Neural progenitor cell (in vitro differentiated cells): ENCODE measurements around the gene CTNNA3. TPM values are rescaled to one million over a fixed set of nuclear protein-coding genes. Genes with fewer than 3 reads are reported as not detected.

Experiments
- DNase-seq: peaks from one replicate; pipeline ENCODE4 v3.0.0-alpha.2; 2016; ENCODE audit warnings: low spot score
- H2AFZ ChIP-seq: fragments of 200-600 bp; sonication (generic); replicated peaks from 2 replicates; pipeline ENCODE4 v1.6.1; 2016; ENCODE audit warnings: antibody characterized with exemption
- H3F3A ChIP-seq: fragments of 200-600 bp; sonication (generic); 2 replicates; pipeline ENCODE4 v1.6.1; 2016; ENCODE audit warnings: antibody characterized with exemption, low read depth
- H3K27ac ChIP-seq: fragments of 200-600 bp; sonication (generic); 2 replicates; pipeline ENCODE4 v1.5.1; 2016; ENCODE audit warnings: mild to moderate bottlenecking
- H3K27me3 ChIP-seq: fragments of 200-600 bp; sonication (generic); 2 replicates; pipeline ENCODE4 v1.6.1; 2016; ENCODE audit warnings: mild to moderate bottlenecking, moderate library complexity
- H3K36me3 ChIP-seq: fragments of 200-600 bp; sonication (generic); 2 replicates; pipeline ENCODE4 v1.5.1; 2016
- H3K4me1 ChIP-seq: fragments of 200-600 bp; sonication (generic); 2 replicates; pipeline ENCODE4 v1.6.1; 2016; ENCODE audit warnings: mixed run types
- H3K4me2 ChIP-seq: fragments of 200-600 bp; sonication (generic); 2 replicates; pipeline ENCODE4 v1.6.1; 2016
- H3K4me3 ChIP-seq: fragments of 200-600 bp; sonication (generic); 2 replicates; pipeline ENCODE4 v1.5.1; 2016
- H3K79me2 ChIP-seq: fragments of 200-600 bp; sonication (generic); 2 replicates; pipeline ENCODE4 v1.6.1; 2016; ENCODE audit warnings: low read depth
- H3K9ac ChIP-seq: fragments of 200-600 bp; sonication (generic); 2 replicates; pipeline ENCODE4 v1.6.1; 2016
- H3K9me3 ChIP-seq: fragments of 200-600 bp; sonication (generic); 2 replicates; pipeline ENCODE4 v1.5.1; 2016; ENCODE audit warnings: low read depth
- H4K20me1 ChIP-seq: fragments of 200-600 bp; sonication (generic); 2 replicates; pipeline ENCODE4 v1.6.1; 2016; ENCODE audit warnings: low read depth
- H3K27ac Mint-ChIP-seq: 3 replicates; pipeline ENCODE4 v1.8.0; 2021; ENCODE audit warnings: mixed read lengths
- H3K27me3 Mint-ChIP-seq: 2 replicates; pipeline ENCODE4 v1.8.0; 2022; ENCODE audit warnings: low read depth, mild to moderate bottlenecking, inconsistent platforms, moderate library complexity, mixed read lengths; ENCODE audit not compliant: insufficient read depth
- H3K36me3 Mint-ChIP-seq: 3 replicates; pipeline ENCODE4 v1.8.0; 2021; ENCODE audit warnings: mixed read lengths
- H3K4me1 Mint-ChIP-seq: 3 replicates; pipeline ENCODE4 v1.8.0; 2021; ENCODE audit warnings: mixed read lengths
- H3K4me3 Mint-ChIP-seq: 3 replicates; pipeline ENCODE4 v1.8.0; 2021; ENCODE audit warnings: mild to moderate bottlenecking, moderate library complexity, mixed read lengths
- H3K9me3 Mint-ChIP-seq: 3 replicates; pipeline ENCODE4 v1.8.0; 2020; ENCODE audit warnings: mixed read lengths
- CTCF ChIP-seq: fragments of 200-600 bp; sonication (generic); IDR thresholded peaks from 2 replicates; pipeline ENCODE4 v1.5.1; 2017; ENCODE audit warnings: antibody characterized with exemption, mild to moderate bottlenecking
- EZH2 ChIP-seq: fragments of 200-600 bp; sonication (generic); IDR thresholded peaks from 2 replicates; pipeline ENCODE4 v1.6.1; 2017; ENCODE audit warnings: antibody characterized with exemption, mild to moderate bottlenecking, moderate library complexity
- EZH2phosphoT487 ChIP-seq: fragments of 200-600 bp; sonication (generic); IDR thresholded peaks from 2 replicates; pipeline ENCODE4 v1.6.1; 2017; ENCODE audit warnings: antibody characterized with exemption
- total RNA-seq: library from RNA; depleted of rRNA; stranded (reverse); fragments of >200 nt; gene quantifications from 2 replicates; pipeline ENCODE4 v1.2.3, GENCODE V29; 2015; ENCODE audit warnings: low replicate concordance

Gene CTNNA3
- total RNA-seq, 1 donor from 2014 or later = 12.9 TPM

GRCh38 chr10:66006411-66006810, 1689.6 kb downstream of the CTNNA3 start:
- H3K4me1 ChIP-seq = no peaks in the 10 kb centered on the region
- H2AFZ ChIP-seq = no peak overlapping the region
- H4K20me1 ChIP-seq = no peaks in the 10 kb centered on the region
- Mint-ChIP-seq H3K9me3 (no peaks in the 10 kb centered on the region), H3K27ac (no peak overlapping the region), H3K27me3 (no peaks in the 10 kb centered on the region), H3K4me3 (no peak overlapping the region), H3K36me3 (no peaks in the 10 kb centered on the region), H3K4me1 (no peaks in the 10 kb centered on the region)
- H3K9ac ChIP-seq = no peak overlapping the region
- H3K79me2 ChIP-seq = no peaks in the 10 kb centered on the region
- H3F3A ChIP-seq = no peaks in the 10 kb centered on the region
- no peak overlapping the region for H3K4me3 ChIP-seq
- no peak overlapping the region for H3K4me2 ChIP-seq
- H3K36me3 ChIP-seq = no peaks in the 10 kb centered on the region
- DNase-seq = no peak
- no peaks in the 10 kb centered on the region for H3K9me3 ChIP-seq
- no peak for TF ChIP-seq EZH2phosphoT487
- no peaks in the 10 kb centered on the region for H3K27me3 ChIP-seq
- H3K27ac ChIP-seq = no peak overlapping the region

GRCh38 chr10:65993451-65993850, 1702.5 kb downstream of the CTNNA3 start:
- no peaks in the 10 kb centered on the region for H3K27me3 ChIP-seq
- TF ChIP-seq EZH2phosphoT487 (no peak), EZH2 (no peak), CTCF (no peak)
- Mint-ChIP-seq H3K4me3 (no peak overlapping the region), H3K4me1 (no peaks in the 10 kb centered on the region), H3K36me3 (peaks cover 2% of the 10 kb centered on the region), H3K9me3 (peaks cover 4% of the 10 kb centered on the region), H3K27me3 (no peaks in the 10 kb centered on the region), H3K27ac (no peak overlapping the region)
- H2AFZ ChIP-seq = no peak overlapping the region
- H4K20me1 ChIP-seq = no peaks in the 10 kb centered on the region
- H3F3A ChIP-seq = no peaks in the 10 kb centered on the region
- H3K9me3 ChIP-seq = no peaks in the 10 kb centered on the region
- H3K36me3 ChIP-seq = no peaks in the 10 kb centered on the region
- H3K27ac ChIP-seq = no peak overlapping the region
- H3K4me2 ChIP-seq = no peak overlapping the region
- DNase-seq = no peak
- H3K4me1 ChIP-seq = no peaks in the 10 kb centered on the region
- no peak overlapping the region for H3K9ac ChIP-seq
- no peaks in the 10 kb centered on the region for H3K79me2 ChIP-seq
- H3K4me3 ChIP-seq = no peak overlapping the region

- Histone ChIP-seq H3K9ac (no peak overlapping the region), H3K9me3 (no peaks in the 10 kb centered on the region)
- peaks cover 3% of the 10 kb centered on the region for H3K27me3 Mint-ChIP-seq
Measured at GRCh38 chr10:65968871-65969270, 1727.1 kb downstream of the CTNNA3 start.

GRCh38 chr10:65968437-65968836, 1727.6 kb downstream of the CTNNA3 start:
- no peaks in the 10 kb centered on the region for H3K9me3 ChIP-seq
- no peaks in the 10 kb centered on the region for H4K20me1 ChIP-seq
- H3K4me3 Mint-ChIP-seq = no peak overlapping the region
- H3K27ac Mint-ChIP-seq = no peak overlapping the region
- H3K9ac ChIP-seq = no peak overlapping the region
- H3K27me3 ChIP-seq = no peaks in the 10 kb centered on the region
- no peak overlapping the region for H3K27ac ChIP-seq
- no peaks in the 10 kb centered on the region for H3K4me1 Mint-ChIP-seq
- H3F3A ChIP-seq = no peaks in the 10 kb centered on the region
- H3K9me3 Mint-ChIP-seq = no peaks in the 10 kb centered on the region
- DNase-seq = no peak
- H3K36me3 ChIP-seq = no peaks in the 10 kb centered on the region
- no peak overlapping the region for H3K4me3 ChIP-seq
- TF ChIP-seq EZH2 = no peak
- no peak for TF ChIP-seq EZH2phosphoT487
- TF ChIP-seq CTCF = no peak
- peaks cover 2% of the 10 kb centered on the region for H3K27me3 Mint-ChIP-seq
- no peaks in the 10 kb centered on the region for H3K79me2 ChIP-seq
- H3K36me3 Mint-ChIP-seq = no peaks in the 10 kb centered on the region
- H3K4me2 ChIP-seq = no peak overlapping the region
- no peak overlapping the region for H2AFZ ChIP-seq
- no peaks in the 10 kb centered on the region for H3K4me1 ChIP-seq

More at GRCh38 chr10:65968871-65969270, 1727.1 kb downstream of the CTNNA3 start:
- no peak overlapping the region for H3K27ac Mint-ChIP-seq
- DNase-seq = no peak
- H2AFZ ChIP-seq = no peak overlapping the region
- H3F3A ChIP-seq = no peaks in the 10 kb centered on the region
- H3K4me1 ChIP-seq = no peaks in the 10 kb centered on the region
- H3K36me3 Mint-ChIP-seq = no peaks in the 10 kb centered on the region
- H3K4me3 Mint-ChIP-seq = no peak overlapping the region
- no peaks in the 10 kb centered on the region for H4K20me1 ChIP-seq
- H3K79me2 ChIP-seq = no peaks in the 10 kb centered on the region
- H3K9me3 Mint-ChIP-seq = no peaks in the 10 kb centered on the region
- no peak overlapping the region for H3K4me2 ChIP-seq
- no peak overlapping the region for H3K4me3 ChIP-seq
- H3K4me1 Mint-ChIP-seq = no peaks in the 10 kb centered on the region
- no peaks in the 10 kb centered on the region for H3K36me3 ChIP-seq
- no peak overlapping the region for H3K27ac ChIP-seq
- TF ChIP-seq EZH2phosphoT487 (no peak), CTCF (no peak), EZH2 (no peak)
- no peaks in the 10 kb centered on the region for H3K27me3 ChIP-seq
